HG03066 (cell line): ENCODE measurements around the gene CAMK4.
"Not testable (repeated sequence)": the region's sequence is repeated elsewhere in the genome, so short reads cannot be mapped to it uniquely, and the experiment has no call there.

Experiments used
- ATAC-seq: cut with Tn5 transposase; IDR thresholded peaks from one replicate; pipeline ENCODE4 v1.9.1; 2021; ENCODE audit warnings: low read depth; ENCODE audit not compliant: unreplicated experiment

Gene CAMK4

GRCh38 chr5:111299831-111300432 is 75.7 kb downstream of the CAMK4 start:
- ATAC-seq = no peak

DNA sequence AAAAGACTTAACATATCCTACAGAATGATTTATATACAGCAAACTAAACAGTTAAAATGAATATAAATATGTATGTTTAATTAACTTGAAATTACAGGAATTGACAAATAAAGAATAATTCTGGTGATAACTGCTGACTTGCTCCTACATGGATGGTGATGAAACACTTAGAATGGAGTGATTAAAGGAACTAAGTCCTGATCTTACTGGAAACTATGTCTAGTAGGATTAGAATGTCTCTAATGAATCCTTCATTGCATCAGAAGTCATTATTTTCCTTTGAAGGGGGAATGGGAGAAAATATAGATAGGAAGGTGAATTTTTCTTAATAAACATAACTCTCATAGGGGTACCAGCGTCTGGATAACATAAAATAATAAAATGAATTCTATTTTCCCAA is 77.1 kb downstream of the CAMK4 start:
- no peak for ATAC-seq

DNA sequence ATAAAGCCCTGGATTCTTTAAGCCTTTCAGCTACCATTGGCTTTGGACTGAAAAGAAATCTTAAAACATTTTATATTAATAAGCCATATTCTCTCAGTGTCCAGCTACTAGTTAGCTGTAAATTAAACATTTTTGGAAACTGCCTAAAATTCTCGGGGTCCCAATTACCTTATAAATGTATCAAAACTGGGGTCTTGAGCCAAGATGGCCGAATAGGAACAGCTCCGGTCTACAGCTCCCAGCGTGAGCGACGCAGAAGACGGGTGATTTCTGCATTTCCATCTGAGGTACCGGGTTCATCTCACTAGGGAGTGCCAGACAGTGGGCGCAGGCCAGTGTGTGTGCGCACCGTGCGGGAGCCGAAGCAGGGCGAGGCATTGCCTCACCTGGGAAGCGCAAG is 77.9 kb downstream of the CAMK4 start:
- ATAC-seq = not testable (repeated sequence)

DNA sequence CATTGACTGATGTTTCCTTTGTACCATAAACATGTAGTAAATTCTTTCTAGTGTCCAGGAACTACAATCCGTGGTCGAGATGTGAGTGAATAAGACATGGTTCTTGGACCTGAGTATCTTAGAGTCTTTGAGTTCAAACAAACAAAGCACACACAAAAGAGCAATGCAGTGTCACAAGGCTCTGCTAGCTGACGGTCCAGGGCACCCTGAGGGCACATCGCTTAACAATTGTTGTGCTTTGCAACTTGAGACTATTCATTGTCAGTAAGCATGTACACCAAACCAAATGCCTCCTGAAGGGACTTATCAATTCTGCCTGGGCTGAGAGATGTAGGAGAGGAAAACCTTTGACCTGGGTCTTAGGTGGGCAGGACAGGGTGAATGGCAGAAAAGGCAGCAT is 84.8 kb downstream of the CAMK4 start:
- no peak for ATAC-seq

DNA sequence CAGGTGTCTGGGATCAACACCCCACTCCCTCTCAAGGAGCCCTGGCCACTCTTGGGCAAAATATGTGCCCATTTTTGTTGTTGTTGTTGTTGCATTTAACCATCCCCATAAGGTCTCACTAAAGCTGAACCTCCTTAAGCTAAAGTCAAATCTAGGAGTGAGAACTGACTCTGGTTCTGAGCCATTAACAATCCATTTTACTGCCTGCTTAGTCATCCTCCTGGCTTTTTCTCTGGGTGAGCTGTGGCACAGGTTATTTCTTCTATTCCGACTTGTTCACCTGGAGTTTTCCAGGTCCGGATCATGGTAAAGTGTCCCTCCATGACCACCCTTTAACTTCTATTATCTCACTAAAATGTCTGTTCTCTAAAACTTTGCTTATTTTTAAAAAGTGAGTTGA is 85.2 kb downstream of the CAMK4 start:
- ATAC-seq = no peak

GRCh38 chr5:111310711-111311620 is 86.8 kb downstream of the CAMK4 start:
- no peak for ATAC-seq

DNA sequence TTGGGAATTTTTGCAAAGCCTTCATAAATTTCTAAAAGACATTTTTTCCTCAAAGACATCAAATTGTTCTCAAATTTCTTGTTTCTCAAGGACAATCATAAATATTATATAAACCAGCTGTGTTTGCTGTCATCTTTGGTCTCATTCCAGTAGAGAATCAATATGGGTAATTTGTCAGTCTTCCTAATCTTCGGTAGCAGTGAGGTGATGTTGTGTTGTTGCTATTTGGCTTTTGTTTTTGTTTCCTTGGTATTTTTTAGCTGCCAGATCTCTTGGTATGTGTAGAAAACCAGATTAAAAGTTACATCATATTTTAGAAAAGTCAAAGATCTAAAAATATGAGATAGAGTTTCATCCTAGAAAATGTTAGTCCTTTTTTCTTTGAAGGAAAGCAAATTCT is 87.5 kb downstream of the CAMK4 start:
- no peak for ATAC-seq

GRCh38 chr5:111313017-111313724 is 89.0 kb downstream of the CAMK4 start:
- ATAC-seq = no peak

GRCh38 chr5:111320953-111321352 is 96.8 kb downstream of the CAMK4 start:
- ATAC-seq = no peak

GRCh38 chr5:111321376-111321775 is 97.2 kb downstream of the CAMK4 start:
- no peak for ATAC-seq

DNA sequence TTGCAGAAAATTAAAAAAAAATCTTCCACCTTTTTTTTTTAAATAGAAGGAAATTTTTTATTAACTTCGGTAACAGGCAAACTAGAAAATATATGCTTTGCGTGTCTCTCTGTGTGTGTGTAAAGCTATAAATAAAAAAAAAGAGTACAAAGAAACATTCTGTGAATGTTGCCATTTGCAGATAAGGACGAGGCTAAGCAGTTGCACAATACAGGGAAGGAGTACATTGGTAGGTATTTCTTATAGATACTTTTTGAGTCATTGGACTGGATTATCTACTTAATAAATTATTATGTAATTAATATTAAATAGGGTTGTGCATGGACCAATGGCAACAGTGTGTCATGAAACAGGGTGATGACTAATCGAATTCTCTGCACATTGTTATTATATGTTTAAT is 102.4 kb downstream of the CAMK4 start:
- ATAC-seq = no peak

GRCh38 chr5:111337133-111337532 is 112.9 kb downstream of the CAMK4 start:
- no peak for ATAC-seq

DNA sequence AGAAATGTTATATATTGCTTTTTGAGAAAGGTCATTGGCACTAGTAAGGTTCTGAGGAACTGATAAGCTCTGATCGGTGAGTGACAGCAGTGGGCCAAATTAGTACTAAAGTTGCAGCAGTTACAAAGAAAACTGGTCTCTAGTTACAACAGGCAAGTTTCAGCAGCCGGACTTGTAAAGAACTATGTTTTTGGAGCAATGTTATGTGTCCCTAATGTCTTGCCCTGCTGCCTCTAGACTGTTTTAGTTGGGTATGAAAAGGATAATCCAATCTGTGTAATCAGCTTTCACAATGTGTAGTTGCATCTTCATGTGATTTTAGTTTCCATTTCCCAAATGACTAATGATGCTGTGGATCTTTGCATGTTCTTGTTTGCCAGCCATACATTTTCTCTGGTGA is 113.5 kb downstream of the CAMK4 start:
- no peak for ATAC-seq

GRCh38 chr5:111345731-111346130 is 121.5 kb downstream of the CAMK4 start:
- ATAC-seq = no peak

DNA sequence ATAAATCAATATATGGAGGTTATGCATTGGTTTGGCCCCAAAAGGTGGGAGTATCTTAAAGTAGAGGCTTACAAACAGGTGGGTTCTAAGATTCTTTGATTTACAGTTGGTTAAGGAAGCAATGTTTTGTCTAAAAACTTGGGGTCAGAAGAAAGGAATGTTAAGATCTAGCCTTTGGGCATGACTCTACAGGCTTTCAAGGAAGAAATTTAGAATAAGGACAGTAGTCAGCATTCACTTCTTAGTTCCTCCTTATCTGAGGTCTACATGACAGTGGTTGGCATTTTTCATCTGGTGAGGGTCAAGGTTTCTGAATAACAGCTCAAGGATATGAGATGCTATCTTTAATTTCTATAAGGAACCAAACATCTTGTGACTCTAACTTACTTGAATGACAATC is 122.8 kb downstream of the CAMK4 start:
- ATAC-seq = no peak

GRCh38 chr5:111348661-111349329 is 124.6 kb downstream of the CAMK4 start:
- no peak for ATAC-seq

GRCh38 chr5:111349429-111349828 is 125.2 kb downstream of the CAMK4 start:
- ATAC-seq = no peak

DNA sequence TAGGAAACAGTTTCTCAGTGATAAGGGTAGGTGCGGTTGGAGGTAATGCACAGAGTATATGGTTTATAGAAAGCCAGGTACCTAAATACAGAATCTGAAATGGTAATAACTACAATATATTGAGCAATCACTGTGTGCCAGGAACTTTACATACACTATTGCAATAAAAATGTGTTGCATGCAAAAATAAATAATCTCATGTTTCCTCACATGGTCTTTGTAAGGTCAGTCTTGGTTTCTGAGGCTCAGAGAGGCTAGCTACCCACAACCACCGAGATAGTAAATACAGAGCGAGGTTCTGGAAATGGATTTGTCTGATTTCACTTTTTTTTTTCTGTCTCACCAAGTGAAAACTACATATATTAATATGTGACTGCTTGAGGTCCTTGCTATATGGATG is 128.9 kb downstream of the CAMK4 start:
- ATAC-seq = no peak

GRCh38 chr5:111358726-111359125 is 134.5 kb downstream of the CAMK4 start:
- not testable (repeated sequence) for ATAC-seq

- no peak for ATAC-seq
Measured at GRCh38 chr5:111360173-111360572, 136.0 kb downstream of the CAMK4 start.

DNA sequence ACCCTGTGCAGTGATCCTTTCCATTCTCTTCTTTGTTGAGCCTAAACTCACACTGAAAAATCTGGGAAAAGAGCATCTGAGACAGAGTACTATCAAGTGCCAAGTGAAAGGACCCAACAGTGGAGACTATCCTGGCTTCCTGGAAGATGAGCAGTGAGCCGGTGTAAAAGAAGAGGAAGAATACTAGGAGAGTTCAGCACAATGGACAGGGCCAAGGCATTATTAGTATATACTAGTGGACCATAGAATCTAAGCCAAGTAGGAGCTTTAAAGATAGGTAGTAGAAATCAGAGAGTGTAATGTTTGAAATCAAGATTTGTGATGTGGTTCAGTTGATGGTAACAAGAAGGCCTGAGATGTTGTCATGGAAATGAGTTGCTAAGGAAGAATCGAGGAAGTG is 140.8 kb downstream of the CAMK4 start:
- no peak for ATAC-seq
